Neuronal stem cell (in vitro differentiated cells): ENCODE results near the gene ADD1.

Source experiments
- DNase-seq: peaks from one replicate; pipeline ENCODE4 v3.0.0-alpha.2; 2013; ENCODE audit warnings: low spot score
- H2AFZ ChIP-seq: one replicate; pipeline ENCODE4 v1.6.1; 2013; ENCODE audit warnings: mild to moderate bottlenecking, low read length, inconsistent platforms
- H2AK5ac ChIP-seq: 2 replicates; pipeline ENCODE4 v1.6.1; 2013; ENCODE audit warnings: low read depth, mild to moderate bottlenecking, inconsistent platforms, low read length, moderate library complexity, mixed read lengths
- H2BK120ac ChIP-seq: 2 replicates; pipeline ENCODE4 v1.6.1; 2013; ENCODE audit warnings: low read depth, mild to moderate bottlenecking, inconsistent platforms, low read length, moderate library complexity, mixed read lengths
- H2BK12ac ChIP-seq: one replicate; pipeline ENCODE4 v1.6.1; 2013; ENCODE audit warnings: low read length, inconsistent platforms
- H2BK15ac ChIP-seq: 2 replicates; pipeline ENCODE4 v1.6.1; 2013; ENCODE audit warnings: mild to moderate bottlenecking, low read length, inconsistent platforms, mixed read lengths
- H2BK5ac ChIP-seq: one replicate; pipeline ENCODE4 v1.6.1; 2013; ENCODE audit warnings: inconsistent platforms, mild to moderate bottlenecking, low read length, moderate library complexity
- H3K14ac ChIP-seq: one replicate; pipeline ENCODE4 v1.6.1; 2013; ENCODE audit warnings: low read length, inconsistent platforms
- H3K18ac ChIP-seq: 2 replicates; pipeline ENCODE4 v1.6.1; 2013; ENCODE audit warnings: low read length, inconsistent platforms
- H3K23ac ChIP-seq: 2 replicates; pipeline ENCODE4 v1.6.1; 2013; ENCODE audit warnings: low read depth, mild to moderate bottlenecking, mixed read lengths, low read length, inconsistent platforms; ENCODE audit not compliant: poor library complexity
- H3K27ac ChIP-seq: replicated peaks from 3 replicates; pipeline ENCODE4 v1.5.1; 2013; ENCODE audit warnings: low read length, inconsistent platforms
- H3K27me3 ChIP-seq, 3 experiments: 2 replicates each; pipeline ENCODE4 v1.6.1; 2013; ENCODE audit warnings: low read length in 3 of 3, mild to moderate bottlenecking in 2 of 3, inconsistent platforms in 1 of 3, low read depth in 1 of 3, mixed read lengths in 1 of 3, moderate library complexity in 1 of 3; ENCODE audit not compliant: control insufficient read depth in 3 of 3, insufficient read depth in 3 of 3
- H3K36me3 ChIP-seq, 2 donors: replicated peaks in 1 of 2; 2 replicates each; pipeline ENCODE4 v1.6.1; 2013; ENCODE audit warnings: low read length in 2 of 2; ENCODE audit not compliant: control insufficient read depth in 2 of 2, insufficient read depth in 2 of 2
- H3K4ac ChIP-seq: 2 replicates; pipeline ENCODE4 v1.6.1; 2013; ENCODE audit warnings: inconsistent platforms, mild to moderate bottlenecking, low read length, moderate library complexity
- H3K4me1 ChIP-seq, 2 donors: 1 replicate in 1 of 2; 2 replicates in 1 of 2; pipeline ENCODE4 v1.6.1; 2013; ENCODE audit warnings: low read length in 2 of 2, low read depth in 1 of 2; ENCODE audit not compliant: control insufficient read depth in 2 of 2, insufficient read depth in 1 of 2
- H3K4me2 ChIP-seq: one replicate; pipeline ENCODE4 v1.6.1; 2013; ENCODE audit warnings: mild to moderate bottlenecking, low read length, inconsistent platforms; ENCODE audit not compliant: insufficient read depth, poor library complexity, severe bottlenecking
- H3K4me3 ChIP-seq, 2 donors: 2 replicates each; pipeline ENCODE4 v1.5.1; 2013; ENCODE audit warnings: low read length in 2 of 2, mild to moderate bottlenecking in 2 of 2, inconsistent platforms in 1 of 2, moderate library complexity in 1 of 2
- H3K79me1 ChIP-seq: one replicate; pipeline ENCODE4 v1.6.1; 2013; ENCODE audit warnings: low read depth, mild to moderate bottlenecking, inconsistent platforms, low read length, moderate library complexity
- H3K9ac ChIP-seq: one replicate; pipeline ENCODE4 v1.6.1; 2013; ENCODE audit warnings: mild to moderate bottlenecking, low read depth, low read length, inconsistent platforms; ENCODE audit not compliant: poor library complexity
- H3K9me3 ChIP-seq, 2 donors: replicated peaks in 1 of 2; 2 replicates each; pipeline versions ENCODE3 to v1.6.1; 2013; ENCODE audit warnings: low read length in 2 of 2, mild to moderate bottlenecking in 2 of 2, inconsistent platforms in 1 of 2, low read depth in 1 of 2, mixed read lengths in 1 of 2, moderate library complexity in 1 of 2; ENCODE audit not compliant: control insufficient read depth in 2 of 2, insufficient read depth in 1 of 2
- H4K8ac ChIP-seq: one replicate; pipeline ENCODE4 v1.6.1; 2013; ENCODE audit warnings: low read depth, mild to moderate bottlenecking, inconsistent platforms, low read length, moderate library complexity
- H4K91ac ChIP-seq: one replicate; pipeline ENCODE4 v1.6.1; 2013; ENCODE audit warnings: low read length, low read depth, mild to moderate bottlenecking, inconsistent platforms; ENCODE audit not compliant: poor library complexity
- WGBS, 2 donors: extraction: QIAGEN DNeasy Blood & Tissue Kit; methylation state at CpG; one replicate each; pipeline ENCODE4 v1.1.7; 2013; ENCODE audit warnings: missing lambda C conversion rate in 2 of 2, mixed read lengths in 1 of 2; ENCODE audit not compliant: insufficient read length in 2 of 2, insufficient replicate concordance in 1 of 2; ENCODE audit errors: extremely low coverage in 2 of 2; 5-methylcytosine and 5-hydroxymethylcytosine counted together

Gene ADD1

DNA sequence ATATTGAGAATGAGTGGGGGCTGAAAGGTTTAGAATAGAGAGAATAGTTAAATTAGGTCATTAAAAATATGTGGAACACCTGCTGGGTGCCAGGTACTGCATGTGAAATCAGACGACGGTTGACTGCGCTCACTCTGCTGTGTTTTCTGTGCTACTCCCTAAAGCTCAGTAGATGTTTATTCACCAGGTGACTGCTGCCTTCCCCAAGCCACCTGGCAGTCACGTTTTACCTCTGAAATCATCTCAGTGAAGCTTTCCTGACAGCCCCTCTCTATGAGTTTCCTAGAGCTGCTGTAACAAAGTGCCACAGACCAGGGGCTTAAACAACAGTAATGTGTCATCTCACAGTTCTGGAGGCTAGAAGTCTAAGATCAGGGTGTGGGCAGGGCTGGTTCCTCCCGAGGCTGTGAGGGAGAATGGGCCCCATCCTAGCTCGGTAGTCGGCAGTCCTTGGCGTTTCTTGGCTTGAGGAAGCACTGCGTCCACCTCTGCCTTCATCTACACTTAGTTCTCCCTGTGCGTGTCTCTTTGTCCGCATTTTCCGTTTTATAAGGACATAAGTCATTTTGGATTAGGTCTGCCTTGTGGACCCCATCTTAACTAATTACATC lies 25.3 kb downstream of the ADD1 start:
- Histone ChIP-seq H2BK120ac (no peak overlapping the region), H3K27ac (no peak overlapping the region), H3K23ac (no peak overlapping the region), H2BK5ac (no peak overlapping the region), H3K4me2 (no peak overlapping the region), H2AFZ (no peak overlapping the region), H3K4me1 (peaks cover 3 to 23% of the 10 kb centered on the region in 2 donors), H3K9ac (no peak overlapping the region), H3K79me1 (peaks cover 2% of the 10 kb centered on the region), H3K4me3 (no peak overlapping the region), H2BK15ac (no peak overlapping the region), H3K36me3 (peaks cover 0 to 3% of the 10 kb centered on the region in 2 donors), H4K8ac (no peak overlapping the region), H4K91ac (no peak overlapping the region), H2BK12ac (no peak overlapping the region), H3K9me3 (no peaks in the 10 kb centered on the region), H3K4ac (no peak overlapping the region), H3K27me3 (no peaks in the 10 kb centered on the region), H2AK5ac (no peak overlapping the region), H3K18ac (no peak overlapping the region), H3K14ac (no peak overlapping the region)
- DNase-seq: no peak
- no CpG with 5 or more reads among the region's 12 CpGs for WGBS, 2 donors

DNA sequence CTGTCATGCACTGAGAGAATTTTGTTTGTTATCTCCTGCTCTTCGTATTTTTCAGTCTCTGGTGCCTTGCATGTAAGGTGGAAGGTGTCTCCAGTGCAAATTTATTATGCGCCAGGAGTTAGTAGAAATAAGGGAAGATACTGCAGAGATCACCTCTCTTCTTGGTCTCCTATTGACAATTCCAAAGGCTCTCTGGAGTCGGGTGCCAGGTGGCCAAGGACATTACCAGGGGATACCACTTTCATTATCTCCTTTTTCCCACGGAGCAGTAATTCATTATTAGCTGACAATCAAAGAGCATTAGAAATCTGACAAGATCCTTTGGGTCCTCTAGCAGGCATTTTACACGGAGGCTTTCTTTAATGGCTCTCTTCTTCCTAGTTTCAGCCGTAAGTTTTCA lies 26.0 kb downstream of the ADD1 start:
- H2AFZ ChIP-seq: no peak overlapping the region
- H3K9me3 ChIP-seq: no peaks in the 10 kb centered on the region
- H3K27me3 ChIP-seq: no peaks in the 10 kb centered on the region
- peaks cover 0 to 3% of the 10 kb centered on the region in 2 donors for H3K36me3 ChIP-seq
- no peak overlapping the region for H3K14ac ChIP-seq
- no peak overlapping the region for H3K4ac ChIP-seq
- H4K91ac ChIP-seq: no peak overlapping the region
- no peak overlapping the region for H3K9ac ChIP-seq
- no peak overlapping the region for H2AK5ac ChIP-seq
- H2BK120ac ChIP-seq: no peak overlapping the region
- WGBS, 2 donors: no CpG with 5 or more reads among the region's 6 CpGs
- no peak overlapping the region for H3K18ac ChIP-seq
- H2BK5ac ChIP-seq: no peak overlapping the region
- H3K27ac ChIP-seq: no peak overlapping the region
- peaks cover 3 to 23% of the 10 kb centered on the region in 2 donors for H3K4me1 ChIP-seq
- H3K79me1 ChIP-seq: no peaks in the 10 kb centered on the region
- H3K23ac ChIP-seq: no peak overlapping the region
- H3K4me2 ChIP-seq: no peak overlapping the region
- no peak for DNase-seq
- H3K4me3 ChIP-seq: no peak overlapping the region
- H4K8ac ChIP-seq: no peak overlapping the region
- H2BK15ac ChIP-seq: no peak overlapping the region
- no peak overlapping the region for H2BK12ac ChIP-seq

DNA sequence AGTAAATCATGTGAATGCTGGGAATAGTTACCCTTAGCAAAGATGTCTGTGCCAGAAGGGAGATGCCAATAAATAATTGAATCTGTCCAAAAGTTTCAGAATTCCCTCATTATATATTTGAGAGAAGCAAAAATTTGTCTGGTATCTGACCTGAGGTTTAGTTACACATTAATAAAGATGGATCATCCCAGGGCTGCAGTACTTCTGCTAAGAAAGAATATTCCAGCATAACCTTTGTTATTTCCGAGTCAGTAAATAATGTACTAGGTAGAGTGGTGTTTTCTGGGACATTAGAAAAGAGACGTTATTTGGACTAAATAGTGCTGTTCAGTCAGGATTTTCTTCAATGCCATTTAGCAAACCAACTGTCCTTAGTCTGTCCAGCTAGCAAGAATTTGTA lies 26.4 kb downstream of the ADD1 start:
- H3K4me3 ChIP-seq: no peak overlapping the region
- H2BK12ac ChIP-seq: no peak overlapping the region
- no peak overlapping the region for H3K14ac ChIP-seq
- no peak overlapping the region for H4K8ac ChIP-seq
- H3K27me3 ChIP-seq: no peaks in the 10 kb centered on the region
- no peak overlapping the region for H2AFZ ChIP-seq
- no peak for DNase-seq
- WGBS, 2 donors: no CpG with 5 or more reads among the region's 2 CpGs
- H4K91ac ChIP-seq: no peak overlapping the region
- no peak overlapping the region for H3K27ac ChIP-seq
- H2BK15ac ChIP-seq: no peak overlapping the region
- peaks cover 3 to 23% of the 10 kb centered on the region in 2 donors for H3K4me1 ChIP-seq
- H2BK5ac ChIP-seq: no peak overlapping the region
- H3K4ac ChIP-seq: no peak overlapping the region
- no peak overlapping the region for H2AK5ac ChIP-seq
- no peak overlapping the region for H3K4me2 ChIP-seq
- H3K18ac ChIP-seq: no peak overlapping the region
- no peaks in the 10 kb centered on the region for H3K79me1 ChIP-seq
- peaks cover 0 to 7% of the 10 kb centered on the region in 2 donors for H3K36me3 ChIP-seq
- H3K9me3 ChIP-seq: no peaks in the 10 kb centered on the region
- no peak overlapping the region for H3K23ac ChIP-seq
- H2BK120ac ChIP-seq: no peak overlapping the region
- no peak overlapping the region for H3K9ac ChIP-seq

DNA sequence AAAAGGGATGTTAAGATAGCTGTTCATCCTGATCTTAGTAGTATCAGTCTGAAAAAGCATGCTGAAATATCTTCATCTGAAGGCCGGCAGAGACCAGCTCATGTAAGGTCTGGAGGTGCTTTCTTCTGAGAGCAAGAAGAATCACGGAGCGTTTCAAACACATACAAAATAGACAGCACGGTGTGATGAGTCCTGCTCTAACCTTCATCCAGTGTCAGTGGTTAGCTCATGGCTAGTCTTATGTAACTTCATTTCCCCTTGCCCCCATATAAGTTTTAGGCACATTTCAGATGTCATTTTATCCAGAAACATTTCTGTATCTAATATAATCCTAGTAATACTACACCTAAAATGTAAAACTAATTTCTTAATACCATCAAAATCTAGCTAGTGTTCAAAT lies 27.8 kb downstream of the ADD1 start:
- H3K4ac ChIP-seq: no peak overlapping the region
- no peaks in the 10 kb centered on the region for H3K79me1 ChIP-seq
- no CpG with 5 or more reads among the region's 4 CpGs for WGBS, 2 donors
- no peaks in the 10 kb centered on the region for H3K27me3 ChIP-seq
- H2BK5ac ChIP-seq: no peak overlapping the region
- H3K18ac ChIP-seq: no peak overlapping the region
- H4K91ac ChIP-seq: no peak overlapping the region
- no peak overlapping the region for H3K14ac ChIP-seq
- H3K9me3 ChIP-seq: no peaks in the 10 kb centered on the region
- peaks cover 3 to 27% of the 10 kb centered on the region in 2 donors for H3K4me1 ChIP-seq
- no peak overlapping the region for H3K23ac ChIP-seq
- H4K8ac ChIP-seq: no peak overlapping the region
- H3K9ac ChIP-seq: no peak overlapping the region
- H3K36me3 ChIP-seq: peaks cover 2 to 19% of the 10 kb centered on the region in 2 donors
- no peak overlapping the region for H2BK12ac ChIP-seq
- H2BK15ac ChIP-seq: no peak overlapping the region
- H3K27ac ChIP-seq: no peak overlapping the region
- no peak overlapping the region for H2AK5ac ChIP-seq
- H3K4me2 ChIP-seq: no peak overlapping the region
- H2BK120ac ChIP-seq: no peak overlapping the region
- no peak overlapping the region for H3K4me3 ChIP-seq
- no peak for DNase-seq
- H2AFZ ChIP-seq: no peak overlapping the region
